HT1080 (cell line): ENCODE measurements around the gene TPM2. TPM values are rescaled to one million over a fixed set of nuclear protein-coding genes. Genes with fewer than 3 reads are reported as not detected.
"Not testable (repeated sequence)": the region's sequence is repeated elsewhere in the genome, so short reads cannot be mapped to it uniquely, and the experiment has no call there.

ENCODE experiments used
- DNase-seq: peaks from one replicate; pipeline ENCODE4 v3.0.0-alpha.2; 2015; ENCODE audit warnings: low read depth
- total RNA-seq: library from RNA; depleted of rRNA; stranded (reverse); fragments of >200 nt; shearing (Covaris generic); gene quantifications from 2 replicates; pipeline ENCODE4 v1.2.3, GENCODE V29; 2014

TPM2 gene
- total RNA-seq, 1 experiment from 2014 or later, result 405 TPM

DNA sequence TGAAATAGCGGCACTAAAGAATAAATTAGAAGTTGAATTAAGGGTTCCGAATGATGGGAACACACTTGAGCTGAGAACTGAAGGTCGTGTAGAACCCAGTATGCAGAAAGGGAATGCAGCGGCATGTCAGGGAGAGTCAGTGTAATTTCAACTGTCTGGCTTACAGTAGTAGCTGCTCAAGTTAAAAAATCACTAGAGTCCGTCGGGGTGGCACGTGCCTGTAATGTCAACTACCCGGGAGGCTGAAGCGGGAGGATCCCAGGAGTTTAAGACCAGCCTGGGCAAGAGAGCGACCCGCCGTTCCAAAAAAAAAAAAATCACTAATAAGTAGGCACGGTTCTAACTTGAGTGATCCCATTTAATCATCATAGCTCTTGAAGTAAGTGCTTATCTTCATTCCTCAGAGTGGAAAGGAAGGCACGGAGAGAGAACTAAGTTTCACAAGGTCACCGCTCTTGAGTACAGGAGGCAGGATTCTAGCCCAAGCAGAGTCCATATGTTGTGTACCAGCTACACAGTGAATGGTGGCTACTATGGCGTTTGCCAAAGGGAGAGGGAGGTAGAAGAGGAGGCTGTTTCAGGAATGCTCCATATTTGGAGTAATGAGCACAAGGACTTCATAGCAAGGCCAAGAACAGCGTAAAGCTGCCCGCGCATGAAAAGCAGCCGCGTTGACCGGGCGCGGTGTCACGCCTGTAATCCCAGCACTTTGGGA, 32.7 kb downstream of the TPM2 start:
- DNase-seq, result no peak

DNA sequence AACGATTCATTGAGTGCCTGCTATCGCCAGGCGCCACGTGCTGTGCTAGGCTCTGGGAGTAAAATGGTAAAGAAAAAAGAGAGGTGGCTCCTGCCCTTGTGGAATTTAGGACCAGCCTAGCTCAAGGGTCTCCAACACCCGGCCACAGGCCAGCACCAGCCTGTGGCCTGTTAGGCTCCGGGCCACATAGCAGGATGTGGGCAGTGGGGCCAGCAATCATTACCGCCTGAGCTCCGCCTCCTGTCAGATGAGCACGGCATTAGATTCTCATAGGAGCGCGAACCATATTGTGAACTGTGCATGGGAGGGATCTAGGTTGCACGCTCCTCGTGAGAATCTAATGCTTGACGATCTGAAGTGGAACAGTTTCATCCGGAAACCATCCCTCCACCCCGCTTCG, 33.4 kb downstream of the TPM2 start:
- DNase-seq, result no peak

DNA sequence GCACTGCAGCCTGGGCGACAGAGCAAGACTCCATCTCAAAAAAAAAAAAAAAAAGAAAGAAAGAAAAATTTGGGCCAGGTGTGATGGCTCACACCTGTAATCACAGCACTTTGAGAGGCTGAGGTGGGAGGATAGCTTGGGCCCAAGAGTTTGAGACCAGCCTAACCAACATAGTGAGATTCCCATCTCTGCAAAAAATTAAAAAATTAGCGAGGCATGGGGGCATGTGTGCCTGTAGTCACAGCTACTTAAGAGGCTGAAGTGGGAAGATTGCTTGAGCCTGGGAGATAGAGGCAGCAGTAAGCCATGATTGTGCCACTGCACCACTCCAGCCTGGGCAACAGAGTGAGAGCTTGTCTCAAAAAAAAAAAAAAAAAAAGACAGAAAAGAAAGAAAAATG, 36.1 kb downstream of the TPM2 start:
- no peak for DNase-seq

DNA sequence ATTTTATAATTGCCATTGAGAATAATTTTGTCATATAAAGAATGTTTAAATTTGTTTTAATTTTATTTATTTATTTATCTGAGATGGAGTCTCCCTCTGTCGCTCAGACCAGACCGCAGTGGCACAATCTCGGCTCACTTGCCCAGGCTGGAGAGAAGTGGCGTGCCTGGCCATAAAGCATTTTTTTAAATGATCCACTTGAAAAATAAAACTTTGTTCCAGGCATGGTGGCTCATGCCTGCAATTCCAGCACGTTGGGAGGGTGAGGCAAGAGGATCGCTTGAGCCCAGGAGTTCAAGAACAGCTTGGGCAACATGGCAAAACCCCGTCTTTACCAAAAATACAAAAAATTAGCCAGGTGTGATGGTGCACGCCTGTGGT, 36.9 kb downstream of the TPM2 start:
- no peak for DNase-seq

DNA sequence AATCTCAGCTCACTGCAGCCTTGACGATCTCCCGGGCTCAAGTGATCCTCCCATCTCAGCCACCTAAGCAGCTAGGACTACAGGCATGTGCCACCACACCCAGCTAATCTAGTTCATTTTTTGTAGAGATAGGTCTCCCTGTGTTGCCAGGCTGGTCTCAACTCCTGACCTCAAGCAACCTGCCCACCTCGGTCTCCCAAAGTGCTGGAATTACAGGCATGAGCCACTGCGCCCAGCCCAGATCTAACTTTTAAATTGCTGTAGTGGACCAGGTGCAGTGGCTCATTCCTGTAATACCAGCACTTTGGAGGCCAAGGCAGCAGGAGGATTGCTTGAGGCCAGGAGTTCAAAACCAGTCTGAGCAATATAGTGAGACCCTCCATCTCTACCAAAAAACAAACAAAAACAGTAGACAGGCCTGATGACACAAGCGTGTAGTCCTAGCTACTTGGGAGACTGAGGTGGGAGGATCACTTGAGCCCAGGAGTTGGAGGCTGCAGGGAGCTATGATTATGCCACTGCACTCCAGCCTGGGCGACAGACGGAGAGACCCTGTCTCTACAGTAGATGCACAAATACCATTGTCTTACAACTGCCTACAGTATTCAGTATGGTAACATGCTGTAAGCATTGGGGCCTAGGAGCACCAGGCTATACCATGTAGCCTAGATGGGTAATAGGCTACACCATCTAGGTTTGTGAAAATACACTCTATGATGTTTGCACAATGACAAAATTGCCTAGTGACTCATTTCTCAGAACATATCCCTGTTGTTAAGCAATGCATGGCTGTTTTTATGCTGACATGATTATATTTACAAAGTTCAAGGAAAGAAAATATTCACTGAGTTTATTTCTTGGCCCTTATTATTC, 37.5 kb downstream of the TPM2 start:
- DNase-seq, result peak; percentile 36

DNA sequence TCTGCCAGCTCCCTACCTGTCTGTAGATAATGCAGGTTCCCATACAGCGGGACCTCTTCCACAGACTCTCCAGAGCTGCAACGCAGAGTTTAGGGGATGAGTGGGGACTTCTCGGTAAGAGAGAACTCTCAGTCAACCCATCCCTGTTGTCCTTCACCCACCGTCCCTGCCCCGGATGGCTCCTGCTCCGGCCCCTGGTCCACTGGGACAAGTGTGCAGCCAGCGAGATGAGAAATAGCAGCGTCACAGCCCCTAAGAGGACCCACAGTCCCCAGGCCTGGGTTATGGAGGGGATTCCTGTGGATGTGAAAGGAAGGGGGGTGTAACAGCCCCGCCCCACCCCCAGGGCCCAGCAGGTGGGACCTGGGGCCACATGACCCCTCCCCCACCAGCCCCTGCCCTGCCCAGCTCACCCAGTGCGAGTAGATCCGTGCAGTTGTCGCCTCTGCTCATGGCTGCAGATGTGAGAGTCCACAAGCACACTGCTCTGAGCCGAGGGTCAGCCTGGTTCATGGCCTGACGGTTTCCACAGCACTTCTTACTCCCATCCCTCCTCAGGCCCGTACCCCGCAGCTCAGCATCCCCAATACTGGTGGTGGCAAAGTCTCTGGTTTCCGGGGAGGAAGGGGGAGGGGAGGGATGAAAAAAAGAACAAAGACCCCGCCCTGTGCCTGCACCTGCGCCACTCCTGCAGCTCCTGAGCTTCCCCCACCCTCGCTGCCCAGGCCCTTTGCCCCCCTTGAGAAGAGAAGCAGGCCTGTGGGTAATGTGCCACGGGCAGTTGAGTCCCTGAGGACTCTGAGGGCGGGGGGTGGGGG, 39.2 kb downstream of the TPM2 start, which contains the start of gene SIT1:
Gene SIT1, minus strand, starts transcription at position 591 of the 818 bp plus-strand sequence. Its CDS starts 78 bp downstream, at position 513.
- DNase-seq, result no peak

DNA sequence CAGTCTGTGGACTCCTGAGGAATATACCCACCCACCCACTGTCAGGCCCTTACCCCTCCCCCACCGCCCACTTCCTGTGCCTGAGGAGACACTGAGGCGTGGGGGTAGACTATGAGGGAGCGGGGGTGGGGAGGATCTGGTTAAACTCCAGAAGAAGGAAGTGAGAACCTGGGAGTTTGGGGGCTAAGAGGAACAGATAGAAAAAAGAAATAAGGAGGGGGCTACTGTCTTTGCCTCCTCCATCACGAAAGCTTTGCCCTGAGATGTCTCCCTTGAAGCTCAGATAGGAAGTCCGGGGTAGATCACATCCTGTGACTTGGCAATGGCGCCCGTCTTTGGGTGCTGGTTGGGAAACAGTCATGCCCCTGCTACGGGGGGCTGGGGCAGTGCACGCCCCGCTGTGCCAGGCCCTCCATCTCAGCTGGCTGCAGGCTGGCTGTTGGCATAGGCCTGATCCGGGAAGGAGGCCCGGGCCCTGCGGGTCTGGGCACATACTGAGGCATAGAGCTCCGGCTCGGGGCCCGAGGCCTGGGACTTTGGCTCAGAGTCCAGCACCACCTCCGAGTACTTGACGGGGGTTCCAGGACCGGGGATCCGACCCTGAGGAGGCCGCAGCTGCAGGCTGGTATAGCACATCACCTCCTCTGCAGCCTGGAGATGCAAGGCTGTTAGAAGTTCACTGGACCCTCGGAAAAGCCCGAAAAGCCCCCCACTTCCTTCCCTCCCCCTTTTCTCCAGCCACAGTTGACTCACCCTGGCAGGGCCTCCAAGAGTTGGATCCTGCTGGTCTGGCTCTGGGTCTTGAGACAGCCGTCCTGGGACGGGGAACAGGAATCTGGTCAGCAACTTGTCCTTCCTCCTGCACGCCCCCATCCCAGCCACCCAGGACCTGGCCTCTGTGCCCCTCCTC, 40.0 kb downstream of the TPM2 start:
- no peak for DNase-seq

DNA sequence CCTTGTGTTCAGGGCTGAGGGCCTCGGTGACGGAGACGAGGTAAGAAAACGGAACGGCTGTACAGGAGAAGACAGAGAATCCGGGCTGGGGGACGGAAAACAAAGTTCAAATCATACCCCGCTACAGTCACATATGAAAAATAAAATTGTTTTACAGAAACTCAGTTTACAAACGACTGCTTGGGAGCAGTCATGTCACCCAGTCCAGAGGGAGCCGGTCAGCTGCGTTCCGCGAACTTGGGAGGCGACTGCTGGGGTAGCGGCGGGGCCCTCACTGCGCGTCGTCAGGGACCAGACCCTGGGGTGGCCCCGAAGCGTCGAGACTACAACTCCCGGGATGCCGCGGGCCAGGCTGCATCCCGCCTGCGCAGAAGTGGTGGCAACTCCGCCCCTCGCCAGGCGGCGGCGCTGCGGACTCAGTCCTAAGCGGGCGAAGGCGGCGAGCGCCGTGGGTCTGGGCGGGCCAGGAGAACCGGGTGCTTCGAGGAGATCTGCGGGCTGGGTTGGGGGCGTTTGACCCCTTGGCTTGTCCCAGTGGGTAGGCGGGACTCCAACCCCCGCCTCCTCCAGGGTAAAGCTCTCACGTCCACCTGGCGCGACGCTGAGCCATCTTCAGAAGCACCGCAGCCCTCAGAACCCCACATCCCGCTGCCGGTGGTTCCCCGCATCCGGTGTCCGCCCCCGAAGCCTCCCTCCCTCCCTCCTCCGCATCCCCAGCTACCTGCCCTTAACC, 43.0 kb downstream of the TPM2 start:
- peak; percentile 84 for DNase-seq

DNA sequence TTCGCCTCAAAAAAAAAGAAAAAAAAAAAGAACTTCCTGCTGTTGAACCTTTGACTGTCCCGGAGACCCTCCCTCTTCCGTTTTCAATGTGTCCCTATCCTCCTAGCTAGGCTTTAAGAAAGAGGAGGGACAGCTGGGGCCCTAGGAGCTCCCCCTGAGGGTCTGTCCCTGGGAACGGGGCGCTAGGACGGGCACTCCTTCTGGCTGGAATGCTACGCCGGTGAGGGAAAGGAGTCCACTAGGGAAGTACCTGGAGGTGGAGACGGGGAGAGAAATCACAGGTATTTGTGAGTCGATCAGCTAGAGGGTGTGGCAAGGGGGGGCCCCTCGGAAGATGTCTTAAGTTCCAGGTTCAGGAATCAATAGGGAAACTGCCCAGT, 43.6 kb downstream of the TPM2 start:
- no peak for DNase-seq

DNA sequence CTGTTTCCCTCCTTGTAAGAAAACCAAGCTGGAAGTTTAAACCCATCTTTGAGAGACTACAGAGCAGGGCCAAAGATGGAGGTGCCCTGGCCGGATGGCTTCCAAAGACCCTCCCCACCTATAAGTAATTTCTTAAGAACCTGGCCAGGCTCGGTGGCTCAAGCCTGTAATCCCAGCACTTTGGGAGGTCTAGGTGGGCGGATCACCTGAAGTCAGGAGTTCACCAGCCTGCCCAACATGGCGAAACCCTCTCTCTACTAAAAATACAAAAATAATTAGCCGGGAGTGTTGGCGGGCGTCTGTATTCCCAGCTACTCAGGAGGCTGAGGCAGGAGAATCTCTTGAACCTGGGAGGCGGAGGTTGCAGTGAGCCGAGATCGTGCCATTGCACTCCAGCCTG, 44.0 kb downstream of the TPM2 start:
- not testable (repeated sequence) for DNase-seq

DNA sequence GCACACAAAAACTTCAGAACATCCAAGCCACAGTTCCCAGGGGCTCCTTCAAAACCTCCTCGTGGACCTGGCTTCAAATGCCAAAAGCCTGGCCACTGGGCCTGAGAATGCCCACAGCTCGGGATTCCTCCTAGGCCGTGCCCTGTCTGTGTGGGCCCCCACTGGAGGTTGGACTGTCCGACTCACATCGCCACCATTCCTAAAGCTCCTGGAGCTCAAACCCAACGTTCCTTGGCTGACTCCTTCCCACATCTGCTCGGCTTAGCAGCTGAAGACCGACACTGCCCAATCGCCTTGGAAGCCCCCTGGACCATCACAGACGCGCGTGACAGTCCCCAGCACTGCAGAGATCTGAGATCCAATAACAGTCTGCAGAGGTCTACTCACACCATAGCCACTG, 46.7 kb downstream of the TPM2 start:
- DNase-seq, result no peak

DNA sequence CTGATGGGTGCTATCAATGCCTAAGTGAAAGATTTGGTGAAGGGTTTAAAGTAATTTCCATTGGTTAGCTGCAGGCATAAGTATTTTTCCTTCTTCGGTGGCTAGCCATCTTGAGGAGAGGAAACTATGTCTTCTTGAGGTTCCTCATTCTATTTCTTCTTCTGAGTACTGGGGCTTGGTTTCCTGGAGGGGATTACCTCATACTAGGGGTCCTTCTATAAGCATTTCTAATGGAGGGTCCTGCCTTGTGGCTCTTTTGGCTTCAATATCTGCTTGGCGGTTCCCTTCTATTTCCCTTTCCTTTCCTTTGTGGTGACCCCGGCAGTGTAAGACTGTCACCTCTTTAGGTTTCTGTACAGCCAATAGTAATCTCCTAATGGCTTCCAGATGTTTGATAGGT, 48.2 kb downstream of the TPM2 start:
- DNase-seq, result not testable (repeated sequence)

DNA sequence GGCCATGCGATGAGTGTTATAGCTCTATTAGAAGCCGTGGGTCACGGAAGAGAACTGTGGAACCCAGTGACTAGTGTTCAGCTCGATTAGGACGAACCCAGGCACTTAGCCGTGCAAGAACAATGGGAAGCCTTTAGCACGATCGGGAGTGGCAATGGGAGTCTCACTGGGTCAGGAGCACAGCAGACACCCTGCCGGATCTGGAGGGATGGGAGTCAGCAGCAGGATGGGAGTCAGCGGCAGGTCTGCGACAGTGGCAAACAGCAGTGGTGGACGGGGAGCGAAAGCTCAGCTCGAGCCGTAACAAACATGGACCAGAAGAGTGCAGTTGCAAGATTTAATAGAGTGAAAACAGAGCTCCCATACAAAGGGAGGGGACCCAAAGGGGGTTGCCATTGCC, 49.3 kb downstream of the TPM2 start:
- DNase-seq, result not testable (repeated sequence)

DNA sequence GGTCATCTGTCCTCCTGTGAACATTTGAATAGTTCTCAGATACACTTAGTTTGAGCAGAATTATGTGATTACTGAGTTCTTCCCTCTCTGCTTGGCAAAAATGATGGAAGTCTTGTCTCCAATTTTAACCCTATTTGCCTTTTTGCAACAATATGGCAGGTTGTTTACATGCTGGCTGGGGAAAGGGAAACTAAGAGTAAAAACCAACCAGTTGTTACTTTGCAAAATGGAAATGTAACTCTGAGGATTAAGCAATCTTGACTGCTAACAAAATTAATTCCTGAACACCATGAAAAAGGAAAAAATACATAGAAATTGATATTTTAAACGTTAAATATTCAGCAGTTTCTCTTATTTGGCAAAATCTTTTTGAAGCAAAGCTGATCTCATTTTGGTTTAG, 50.1 kb downstream of the TPM2 start:
- no peak for DNase-seq

DNA sequence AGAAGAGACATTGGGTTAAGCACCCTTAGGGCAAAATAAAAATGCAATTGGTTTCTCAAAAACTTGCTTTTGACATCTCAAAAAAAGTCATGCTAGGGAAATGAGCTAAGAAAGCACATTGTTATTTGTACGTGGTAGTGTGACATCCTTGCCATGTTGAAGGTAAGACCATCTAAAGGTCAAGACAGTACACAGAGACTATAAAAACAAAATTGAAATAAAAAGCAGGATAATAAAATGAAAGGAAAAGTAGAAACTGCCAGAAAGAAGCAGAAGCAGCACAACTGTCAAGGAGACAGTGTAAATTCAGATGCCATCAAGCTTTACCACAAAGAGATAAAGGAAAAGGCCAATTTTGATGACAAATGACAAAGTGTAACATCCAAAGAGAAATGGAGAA, 50.5 kb downstream of the TPM2 start:
- not testable (repeated sequence) for DNase-seq

DNA sequence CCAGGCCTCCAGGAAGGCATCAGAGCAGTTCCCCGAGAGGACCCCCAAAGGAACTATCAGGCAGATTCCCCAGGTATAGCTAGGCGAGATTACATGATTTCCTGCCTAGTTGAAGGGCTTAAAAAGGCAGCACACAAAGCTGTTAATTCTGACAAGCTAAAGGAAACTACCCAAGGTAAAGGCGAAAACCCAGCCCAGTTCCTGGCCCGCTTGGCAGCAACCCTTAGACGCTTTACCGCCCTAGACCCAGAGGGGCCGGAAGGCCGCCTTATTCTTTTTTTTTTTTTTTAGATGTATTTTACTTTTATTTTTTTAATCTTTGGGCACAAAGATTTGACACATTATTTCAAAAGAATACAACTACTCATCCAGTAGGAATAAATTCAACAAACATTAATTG, 51.0 kb downstream of the TPM2 start:
- DNase-seq, result not testable (repeated sequence)

DNA sequence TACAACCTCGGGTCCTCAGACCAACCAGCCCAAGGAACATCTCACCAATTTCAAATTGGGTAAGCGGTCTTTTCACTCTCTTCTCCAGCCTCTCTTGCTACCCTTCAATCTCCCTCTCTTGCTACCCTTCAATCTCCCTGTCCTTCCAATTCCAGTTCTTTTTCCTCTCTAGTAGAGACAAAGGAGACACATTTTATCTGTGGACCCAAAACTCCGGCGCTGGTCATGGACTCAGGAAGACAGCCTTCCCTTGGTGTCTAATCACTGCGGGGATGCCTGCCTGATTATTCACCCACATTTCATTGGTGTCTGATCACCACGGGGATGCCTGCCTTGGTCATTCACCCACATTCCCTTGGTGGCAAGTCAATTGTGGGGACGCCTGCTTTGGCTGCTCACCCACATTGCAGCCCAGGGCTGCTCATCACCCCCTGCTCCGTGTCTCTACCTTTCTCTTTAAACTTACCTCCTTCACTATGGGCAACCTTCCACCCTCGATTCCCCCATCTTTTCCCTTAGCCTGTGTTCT, 52.2 kb downstream of the TPM2 start:
- not testable (repeated sequence) for DNase-seq

DNA sequence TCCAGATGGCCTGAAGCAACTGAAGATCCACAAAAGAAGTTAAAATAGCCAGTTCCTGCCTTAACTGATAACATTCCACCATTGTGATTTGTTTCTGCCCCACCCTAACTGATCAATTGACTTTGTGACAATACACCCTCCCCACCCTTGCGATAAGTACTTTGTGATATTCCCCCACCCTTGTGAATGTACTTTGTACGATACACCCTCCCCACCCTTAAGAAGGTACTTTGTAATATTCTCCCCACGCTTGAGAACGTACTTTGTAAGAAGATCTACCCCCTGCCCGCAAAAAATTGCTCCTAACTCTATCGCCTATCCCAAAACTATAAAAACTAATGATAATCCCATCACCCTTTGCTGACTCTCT, 52.9 kb downstream of the TPM2 start:
- not testable (repeated sequence) for DNase-seq

DNA sequence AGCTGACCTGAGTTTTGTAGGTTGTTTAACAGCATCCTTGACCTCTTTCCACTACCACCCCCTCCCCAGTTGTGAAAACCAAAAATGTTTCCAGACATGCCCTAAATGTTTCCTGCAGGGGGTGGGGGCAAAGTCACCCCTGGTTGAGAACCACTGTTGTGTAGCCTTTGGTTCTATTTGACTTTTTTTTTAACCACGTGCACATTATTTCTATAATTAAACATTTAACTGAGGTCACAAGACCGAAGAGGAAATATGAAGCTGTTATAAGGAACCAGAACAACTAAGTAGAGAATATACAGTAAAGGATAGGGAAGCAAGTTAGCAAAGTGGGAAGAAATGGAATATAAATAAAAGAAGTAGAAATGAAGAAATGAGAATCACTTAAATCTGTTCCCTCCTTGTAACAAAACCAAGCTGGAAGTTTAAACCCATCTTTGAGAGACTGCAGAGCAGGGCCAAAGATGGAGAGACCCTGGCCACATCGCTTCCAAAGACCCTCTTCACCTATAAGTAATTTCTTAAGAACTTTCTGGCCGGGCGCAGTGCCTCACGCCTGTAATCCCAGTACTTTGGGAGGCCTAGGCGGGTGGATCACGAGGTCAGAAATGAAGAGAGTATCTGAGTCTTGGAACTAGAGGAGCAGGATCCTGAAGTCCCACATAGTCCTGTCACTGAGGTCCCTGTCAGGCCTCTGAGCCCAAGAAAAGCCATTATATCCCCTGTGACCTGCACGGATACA, 53.4 kb downstream of the TPM2 start:
- no peak for DNase-seq
